ENCODE measurements around the gene BIN1.
"Not testable (repeated sequence)": the region's sequence is repeated elsewhere in the genome, so short reads cannot be mapped to it uniquely, and the experiment has no call there.

GRCh38 chr2:127028745-127029144 is 78.2 kb downstream of the BIN1 start:
- TF ChIP-seq CTCF (IDR thresholded peaks at IDR 0.05; ENCODE audit: insufficient read depth, low read depth, low read length); EZH2 (IDR thresholded peaks at IDR 0.05; ENCODE audit: insufficient read depth, low read length): not testable (repeated sequence)

Data from astrocyte (in vitro differentiated cells and primary cell).